K562 (cell line): Measurements from ENCODE around the gene ACTR1B. TPM values are rescaled to one million over a fixed set of nuclear protein-coding genes. Genes with fewer than 3 reads are reported as not detected.

ENCODE experiments used
- ATF2 ChIP-seq: sonication (generic); formaldehyde crosslinking; IDR thresholded peaks from 2 replicates; pipeline ENCODE4 v1.8.1; 2022; ENCODE audit warnings: missing genetic modification reagents
- BCOR ChIP-seq: fragments of 450-650 bp; IDR thresholded peaks from 2 replicates; pipeline ENCODE4 v1.6.1; 2016
- CBX3 ChIP-seq, 2 experiments: IDR thresholded peaks; 1 replicate in 1 of 2; 2 replicates in 1 of 2; pipeline ENCODE4 v1.6.1; 2012; ENCODE audit warnings: inconsistent platforms in 2 of 2, low read length in 2 of 2, borderline replicate concordance in 1 of 2, control low read depth in 1 of 2
- ELF4 ChIP-seq: fragments of 450-650 bp; formaldehyde crosslinking; IDR thresholded peaks from 2 replicates; pipeline ENCODE4 v1.4.0; 2022; ENCODE audit warnings: missing genetic modification characterization
- ETV5 ChIP-seq: sonication (generic); formaldehyde crosslinking; IDR thresholded peaks from 2 replicates; pipeline ENCODE4 v1.4.0; 2020; ENCODE audit warnings: low read depth, mild to moderate bottlenecking, missing genetic modification reagents
- NEUROD1 ChIP-seq: fragments of 150-350 bp; IDR thresholded peaks from 2 replicates; pipeline ENCODE4 v1.6.1; 2014; ENCODE audit warnings: borderline replicate concordance, low read length, low read depth; ENCODE audit not compliant: partially characterized antibody
- POLR2AphosphoS5 ChIP-seq: IDR thresholded peaks from 2 replicates; pipeline ENCODE4 v1.6.1; 2011; ENCODE audit warnings: mild to moderate bottlenecking, low read depth, low read length, moderate library complexity; ENCODE audit not compliant: control insufficient read depth, insufficient read depth
- PTRF ChIP-seq: fragments of 450-650 bp; IDR thresholded peaks from 2 replicates; pipeline ENCODE4 v1.6.1; 2016; ENCODE audit warnings: mild to moderate bottlenecking, missing genetic modification characterization, missing compliant biosample characterization
- RAD51 ChIP-seq: fragments of 450-650 bp; IDR thresholded peaks from 2 replicates; pipeline ENCODE4 v1.7.1; 2016; ENCODE audit warnings: low read depth, mild to moderate bottlenecking, borderline replicate concordance
- RBM14 ChIP-seq: fragments of 200-400 bp; formaldehyde crosslinking; IDR thresholded peaks from 2 replicates; pipeline ENCODE4 v1.6.1; 2018; ENCODE audit warnings: low read depth, mild to moderate bottlenecking, low read length, moderate library complexity, borderline replicate concordance; ENCODE audit not compliant: insufficient read depth
- RFX1 ChIP-seq: fragments of 450-650 bp; IDR thresholded peaks from 2 replicates; pipeline ENCODE4 v1.6.1; 2016; ENCODE audit warnings: mild to moderate bottlenecking, moderate library complexity
- RNF2 ChIP-seq: sonication (generic); IDR thresholded peaks from 2 replicates; pipeline ENCODE4 v1.6.1; 2016
- SMARCA4 ChIP-seq: fragments of 450-650 bp; IDR thresholded peaks from 2 replicates; pipeline ENCODE4 v1.6.1; 2016
- SRSF1 ChIP-seq: fragments of 200-400 bp; formaldehyde crosslinking; IDR thresholded peaks from 2 replicates; pipeline ENCODE4 v1.6.1; 2017; ENCODE audit warnings: mild to moderate bottlenecking, low read depth, low read length, moderate library complexity
- STAT5B ChIP-seq: fragments of 250-450 bp; sonication (Bioruptor Pico); IDR thresholded peaks from 2 replicates; pipeline ENCODE4 v1.8.0; 2021; ENCODE audit warnings: mild to moderate bottlenecking, inconsistent platforms
- VEZF1 ChIP-seq: fragments of 200-800 bp; sonication (Bioruptor generic); IDR thresholded peaks from 2 replicates; pipeline ENCODE4 v1.6.1; 2017; ENCODE audit warnings: missing genetic modification characterization, missing compliant biosample characterization
- ZBTB17 ChIP-seq: fragments of 450-650 bp; formaldehyde crosslinking; IDR thresholded peaks from 2 replicates; pipeline ENCODE4 v1.4.0; 2020; ENCODE audit warnings: mild to moderate bottlenecking
- ZBTB7A ChIP-seq: IDR thresholded peaks from 2 replicates; pipeline ENCODE4 v1.6.1; 2011; ENCODE audit warnings: low read depth, mild to moderate bottlenecking, low read length, moderate library complexity, borderline replicate concordance; ENCODE audit not compliant: control insufficient read depth
- polyA plus RNA-seq, 8 experiments: library from polyadenylated mRNA; depleted of rRNA in 4 of 8; stranded (reverse) in 5 of 8; unstranded in 3 of 8; fragments of >200 nt; fragmentation: Nextera tagmentation in 2 of 8; fragmentation: Illumina TruSeq in 1 of 8; extraction: Ambion mirVana in 2 of 8; extraction: Trizol in 1 of 8; gene quantifications; 2 replicates each; pipeline versions ENCODE4 v1.2.1 to v1.2.3, GENCODE V29; 2011 to 2014; ENCODE audit warnings: inconsistent platforms in 1 of 8, missing spikeins in 1 of 8
- total RNA-seq, 7 experiments: library from RNA; depleted of rRNA in 6 of 7; stranded (reverse); fragments of >200 nt in 6 of 7; fragmentation: Illumina TruSeq in 2 of 7; extraction: Trizol in 2 of 7; gene quantifications; 2 replicates each; pipeline versions ENCODE4 v1.2.1 to v1.2.3, GENCODE V29; 2011 to 2021; ENCODE audit warnings: low replicate concordance in 1 of 7
- TF ChIP-seq, protein P1 (sequence below): fragments of 450-650 bp; IDR thresholded peaks from 2 replicates; pipeline ENCODE4 v1.6.1; 2018; ENCODE audit not compliant: partially characterized antibody
- TF ChIP-seq, protein P2 (sequence below): fragments of 450-650 bp; formaldehyde crosslinking; IDR thresholded peaks from 2 replicates; pipeline ENCODE4 v1.4.0; 2022; ENCODE audit warnings: mild to moderate bottlenecking, moderate library complexity

Gene ACTR1B
- total and polyA plus RNA-seq, 9 of the 15 experiments (the other 6 are each of a cell fraction or from before 2014, with no cell fraction given), result 0.49 to 42.3 (median 22.5) TPM

GRCh38 chr2:97645695-97646629, 17.9 kb downstream of the ACTR1B start, which contains the start of gene COX5B (continued):
- TF ChIP-seq VEZF1 (peak; percentile 67), PTRF (no peak), ETV5 (CRISPR knock-in tag) (peak; percentile 20; the same call in 1 of the 2 replicates), NEUROD1 (peak; percentile 10), ELF4 (CRISPR knock-in tag) (peak; percentile 80), BCOR (0 out of 2 replicates have a peak, but pooled peaks have one; percentile 20), STAT5B (no peak), SRSF1 (no peak), RAD51 (no peak), ZBTB7A (peak; percentile 18; the same call in 1 of the 2 replicates), POLR2AphosphoS5 (peak; percentile 92), RFX1 (no peak), RBM14 (no peak), RNF2 (0 out of 2 replicates have a peak, but pooled peaks have one; percentile 43), SMARCA4 (peak; percentile 9; the same call in 1 of the 2 replicates), CBX3 (IDR thresholded peaks at IDR 0.05; ENCODE audit: borderline replicate concordance in 1 of 2, low read length in 2 of 2) (peak in 1 of 2 experiments; percentile 58; a peak in 1 of 3 replicates), ATF2 (CRISPR knock-in tag) (no peak), ZBTB17 (CRISPR knock-in tag) (no peak)
- TF ChIP-seq, protein P1, sequence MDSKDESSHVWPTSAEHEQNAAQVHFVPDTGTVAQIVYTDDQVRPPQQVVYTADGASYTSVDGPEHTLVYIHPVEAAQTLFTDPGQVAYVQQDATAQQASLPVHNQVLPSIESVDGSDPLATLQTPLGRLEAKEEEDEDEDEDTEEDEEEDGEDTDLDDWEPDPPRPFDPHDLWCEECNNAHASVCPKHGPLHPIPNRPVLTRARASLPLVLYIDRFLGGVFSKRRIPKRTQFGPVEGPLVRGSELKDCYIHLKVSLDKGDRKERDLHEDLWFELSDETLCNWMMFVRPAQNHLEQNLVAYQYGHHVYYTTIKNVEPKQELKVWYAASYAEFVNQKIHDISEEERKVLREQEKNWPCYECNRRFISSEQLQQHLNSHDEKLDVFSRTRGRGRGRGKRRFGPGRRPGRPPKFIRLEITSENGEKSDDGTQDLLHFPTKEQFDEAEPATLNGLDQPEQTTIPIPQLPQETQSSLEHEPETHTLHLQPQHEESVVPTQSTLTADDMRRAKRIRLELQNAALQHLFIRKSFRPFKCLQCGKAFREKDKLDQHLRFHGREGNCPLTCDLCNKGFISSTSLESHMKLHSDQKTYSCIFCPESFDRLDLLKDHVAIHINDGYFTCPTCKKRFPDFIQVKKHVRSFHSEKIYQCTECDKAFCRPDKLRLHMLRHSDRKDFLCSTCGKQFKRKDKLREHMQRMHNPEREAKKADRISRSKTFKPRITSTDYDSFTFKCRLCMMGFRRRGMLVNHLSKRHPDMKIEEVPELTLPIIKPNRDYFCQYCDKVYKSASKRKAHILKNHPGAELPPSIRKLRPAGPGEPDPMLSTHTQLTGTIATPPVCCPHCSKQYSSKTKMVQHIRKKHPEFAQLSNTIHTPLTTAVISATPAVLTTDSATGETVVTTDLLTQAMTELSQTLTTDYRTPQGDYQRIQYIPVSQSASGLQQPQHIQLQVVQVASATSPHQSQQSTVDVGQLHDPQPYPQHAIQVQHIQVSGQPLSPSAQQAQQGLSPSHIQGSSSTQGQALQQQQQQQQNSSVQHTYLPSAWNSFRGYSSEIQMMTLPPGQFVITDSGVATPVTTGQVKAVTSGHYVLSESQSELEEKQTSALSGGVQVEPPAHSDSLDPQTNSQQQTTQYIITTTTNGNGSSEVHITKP, result peak; percentile 45
- TF ChIP-seq, protein P2, sequence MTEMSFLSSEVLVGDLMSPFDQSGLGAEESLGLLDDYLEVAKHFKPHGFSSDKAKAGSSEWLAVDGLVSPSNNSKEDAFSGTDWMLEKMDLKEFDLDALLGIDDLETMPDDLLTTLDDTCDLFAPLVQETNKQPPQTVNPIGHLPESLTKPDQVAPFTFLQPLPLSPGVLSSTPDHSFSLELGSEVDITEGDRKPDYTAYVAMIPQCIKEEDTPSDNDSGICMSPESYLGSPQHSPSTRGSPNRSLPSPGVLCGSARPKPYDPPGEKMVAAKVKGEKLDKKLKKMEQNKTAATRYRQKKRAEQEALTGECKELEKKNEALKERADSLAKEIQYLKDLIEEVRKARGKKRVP (CRISPR knock-in tag), result no peak
- TF ChIP-seq, all 486 proteins: peak for 127
